GM19238 (cell line): ENCODE measurements around the gene KDM2B.

Source experiments
- DNase-seq: peaks from one replicate; pipeline ENCODE4 v3.0.0; 2011; ENCODE audit warnings: low spot score; ENCODE audit not compliant: insufficient read length

KDM2B gene

GRCh38 chr12:121531356-121531750 lies 49.5 kb downstream of the KDM2B start:
- no peak for DNase-seq

DNA sequence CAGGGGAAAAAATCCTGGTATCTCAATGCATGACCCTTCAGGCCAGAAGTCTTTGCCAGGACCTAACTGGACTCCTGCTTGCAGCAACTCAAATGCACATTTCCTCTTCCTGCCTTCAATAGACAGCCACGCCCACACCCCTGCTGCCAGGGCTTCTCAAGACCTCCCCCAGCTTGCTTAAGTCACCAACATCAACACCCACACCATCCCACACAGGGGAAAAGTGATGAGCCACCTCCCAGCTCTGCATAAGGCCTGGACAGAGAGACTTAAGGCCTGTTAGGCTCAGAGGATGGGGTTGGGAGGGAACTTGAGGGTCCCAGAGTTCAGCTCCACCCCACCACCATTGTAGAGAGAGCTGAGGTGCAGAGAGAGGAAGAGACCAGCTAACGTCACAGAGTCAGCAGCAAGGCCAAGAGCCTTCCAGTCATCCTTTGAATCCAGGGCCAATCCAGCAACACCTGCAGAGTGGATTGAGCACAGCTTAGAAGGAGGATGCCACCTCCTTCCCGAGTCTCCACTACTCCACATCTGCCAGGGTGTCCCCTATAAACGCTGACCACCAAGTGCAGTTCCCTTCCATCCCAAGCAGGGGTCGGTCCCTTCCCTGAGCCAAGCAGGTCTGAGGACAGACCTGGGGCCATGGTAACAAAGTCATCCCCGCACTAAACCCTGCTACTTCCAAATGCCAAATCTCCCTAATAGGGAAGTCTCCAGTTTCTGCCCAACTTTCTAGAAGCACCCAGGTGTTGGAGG lies 50.0 kb downstream of the KDM2B start:
- peak; percentile 48 for DNase-seq

- no peak for DNase-seq
Measured at GRCh38 chr12:121529184-121529583, 51.6 kb downstream of the KDM2B start.

- DNase-seq, result no peak
Measured at GRCh38 chr12:121525411-121525810, 55.4 kb downstream of the KDM2B start.

GRCh38 chr12:121524196-121524916 lies 56.5 kb downstream of the KDM2B start:
- no peak for DNase-seq

GRCh38 chr12:121523741-121524140 lies 57.1 kb downstream of the KDM2B start:
- DNase-seq, result no peak

GRCh38 chr12:121522971-121523370 lies 57.9 kb downstream of the KDM2B start:
- DNase-seq, result no peak

DNA sequence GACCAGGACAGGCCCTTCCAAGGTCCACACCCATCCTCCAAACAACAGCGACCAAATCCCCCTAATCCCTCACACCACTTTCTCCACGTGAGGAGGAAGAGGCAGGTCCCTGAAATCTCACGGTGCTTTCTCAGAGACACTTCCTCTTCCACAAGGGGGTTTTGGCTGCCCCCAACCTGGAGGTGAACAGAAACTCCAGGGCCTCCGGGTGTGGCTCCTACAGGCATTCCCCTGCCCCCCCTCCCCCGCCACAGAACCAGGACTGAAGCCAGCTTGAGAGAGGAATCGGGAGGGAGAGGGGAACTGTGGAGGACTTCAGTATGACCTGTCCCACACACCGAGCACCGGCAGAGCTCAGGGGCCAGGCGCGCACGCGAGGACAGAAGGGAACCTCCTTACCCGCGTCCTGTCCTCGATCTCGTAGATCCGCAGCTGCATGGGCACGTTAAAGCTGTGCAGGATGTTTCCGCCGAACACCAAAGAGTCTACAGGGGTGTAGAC lies 60.2 kb downstream of the KDM2B start:
- no peak for DNase-seq

DNA sequence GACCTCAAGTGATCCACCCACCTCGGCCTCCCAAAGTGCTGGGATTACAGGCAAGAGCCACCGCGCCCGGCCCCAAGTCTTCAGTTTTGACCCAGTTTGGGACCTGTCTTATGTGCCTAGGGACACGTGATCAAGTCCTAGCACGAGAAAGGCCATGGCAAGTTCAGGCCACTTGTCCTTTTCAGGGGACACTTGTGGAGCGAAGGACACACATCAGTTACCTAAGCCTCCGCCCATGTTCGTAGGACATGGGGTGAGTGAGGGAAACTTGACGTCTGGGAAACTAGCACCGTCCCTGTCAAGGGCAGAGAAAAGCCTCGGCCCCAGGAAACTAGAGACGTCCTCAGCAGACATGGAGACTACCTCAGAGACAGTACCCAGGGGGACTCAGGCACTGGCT lies 60.7 kb downstream of the KDM2B start:
- DNase-seq, result no peak

GRCh38 chr12:121519227-121519626 lies 61.6 kb downstream of the KDM2B start:
- DNase-seq, result no peak

DNA sequence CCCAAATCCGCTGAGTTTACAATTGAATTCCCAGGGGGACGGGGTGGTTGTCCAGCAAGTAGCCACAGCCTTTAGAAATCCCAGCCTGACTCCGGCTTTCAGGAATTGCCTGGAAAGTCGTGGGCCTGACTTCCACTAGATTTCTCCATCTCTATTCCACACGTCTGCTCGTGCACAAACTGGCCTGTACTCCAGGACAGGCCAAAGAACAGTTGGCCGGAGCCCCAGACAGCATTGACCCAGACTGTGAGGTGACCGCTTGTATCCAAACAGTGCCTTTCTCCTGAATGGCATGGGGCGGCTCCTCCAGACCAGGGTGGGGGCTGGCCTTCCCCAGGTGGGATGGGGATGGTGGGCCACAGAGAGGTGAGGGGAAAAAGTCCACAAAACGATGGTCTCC lies 62.2 kb downstream of the KDM2B start:
- DNase-seq, result no peak

DNA sequence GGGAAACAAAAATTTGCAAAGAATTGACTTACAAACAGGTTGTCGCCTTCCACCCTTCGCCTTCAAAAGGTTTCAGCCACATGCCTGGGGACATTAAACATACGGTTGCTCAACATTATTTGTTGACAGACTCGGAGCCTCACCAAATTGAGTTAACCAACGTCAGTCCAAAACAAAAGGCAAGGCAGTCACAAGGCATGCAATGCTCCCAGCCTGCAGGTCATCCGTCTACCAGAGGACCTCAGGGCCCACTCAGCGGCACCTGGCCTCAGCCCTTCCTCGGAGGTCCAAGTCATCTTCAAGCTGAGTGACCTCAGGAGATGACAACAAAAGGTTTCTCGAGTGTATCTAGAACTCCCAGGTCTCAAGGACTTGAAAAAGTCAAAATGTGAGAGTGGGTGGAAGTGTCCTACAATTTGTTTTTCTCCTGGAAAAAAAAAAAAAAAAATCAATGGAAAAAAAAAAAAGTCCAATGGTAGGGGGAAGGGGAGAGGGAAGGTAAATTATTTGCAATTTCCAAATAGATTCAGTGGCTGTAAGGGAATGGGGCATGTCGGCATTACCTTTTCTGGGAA lies 64.3 kb downstream of the KDM2B start:
- DNase-seq, result no peak

GRCh38 chr12:121515615-121516014 lies 65.2 kb downstream of the KDM2B start:
- no peak for DNase-seq

- DNase-seq, result no peak
Measured at GRCh38 chr12:121514184-121514742, 66.6 kb downstream of the KDM2B start.

- peak; percentile 71 for DNase-seq
Measured at GRCh38 chr12:121513464-121514183, 67.2 kb downstream of the KDM2B start.

- no peak for DNase-seq
Measured at GRCh38 chr12:121512561-121512960, 68.3 kb downstream of the KDM2B start.

DNA sequence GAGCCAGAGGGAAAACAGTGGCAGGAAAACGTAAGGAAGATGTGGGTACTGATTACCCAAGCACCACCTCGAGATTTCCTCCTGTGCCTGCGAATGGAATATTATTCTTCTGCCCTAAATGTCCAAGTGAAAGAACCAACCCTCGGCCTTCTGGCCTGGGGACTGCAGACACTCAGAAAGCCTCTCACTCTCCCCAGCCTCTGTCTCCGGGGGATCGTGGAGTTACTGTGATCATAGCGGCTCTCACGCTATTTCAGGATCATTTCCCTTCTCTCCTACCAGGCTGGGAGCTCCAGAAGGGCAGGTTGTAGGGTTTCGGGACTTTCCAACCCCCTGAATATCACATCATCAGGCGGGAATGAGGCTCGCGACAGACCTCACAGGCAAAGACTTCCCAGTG lies 68.9 kb downstream of the KDM2B start:
- no peak for DNase-seq

- no peak for DNase-seq
Measured at GRCh38 chr12:121509339-121509738, 71.5 kb downstream of the KDM2B start.

DNA sequence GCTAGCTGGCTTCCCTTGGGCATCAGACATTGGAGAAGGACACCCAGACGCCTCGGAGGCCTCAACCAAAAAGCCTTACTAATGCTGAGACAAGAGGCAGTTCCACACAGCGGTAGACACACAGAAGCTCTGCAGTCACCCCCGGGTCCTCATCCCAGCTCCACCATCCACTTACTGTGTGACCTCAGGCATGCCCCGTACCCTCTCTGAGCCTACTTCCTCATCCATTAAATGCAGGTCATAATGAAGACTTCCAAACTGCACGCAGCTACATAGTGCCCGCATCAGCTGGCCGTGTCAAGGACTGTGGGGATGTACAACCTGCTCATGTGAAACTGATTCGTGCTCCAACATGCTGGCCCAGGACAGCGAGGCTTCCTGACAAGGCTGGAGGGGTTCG lies 72.3 kb downstream of the KDM2B start:
- DNase-seq, result no peak

- DNase-seq, result no peak
Measured at GRCh38 chr12:121507984-121508383, 72.8 kb downstream of the KDM2B start.

DNA sequence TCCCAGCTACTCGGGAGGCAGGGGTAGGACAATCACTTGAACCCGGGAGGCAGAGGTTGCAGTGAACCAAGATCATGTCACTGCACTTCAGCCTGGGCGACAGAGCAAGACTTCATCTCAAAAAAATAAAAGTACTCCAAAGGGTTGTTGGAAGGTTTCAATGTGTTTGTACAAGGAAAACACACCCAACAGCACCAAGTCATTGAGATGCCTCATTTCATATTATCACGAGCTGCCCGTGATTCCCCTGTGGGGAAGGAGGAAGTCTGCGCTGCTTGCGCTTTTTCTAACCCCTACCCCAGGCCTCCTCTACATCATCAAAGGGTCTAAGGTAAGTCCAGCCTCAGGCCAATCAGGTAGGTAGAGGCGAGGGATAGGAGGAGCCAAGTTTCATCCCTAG lies 73.6 kb downstream of the KDM2B start:
- DNase-seq, result no peak
